Measurements from ENCODE around the gene ZNF462.

The ZNF462 gene

DNA sequence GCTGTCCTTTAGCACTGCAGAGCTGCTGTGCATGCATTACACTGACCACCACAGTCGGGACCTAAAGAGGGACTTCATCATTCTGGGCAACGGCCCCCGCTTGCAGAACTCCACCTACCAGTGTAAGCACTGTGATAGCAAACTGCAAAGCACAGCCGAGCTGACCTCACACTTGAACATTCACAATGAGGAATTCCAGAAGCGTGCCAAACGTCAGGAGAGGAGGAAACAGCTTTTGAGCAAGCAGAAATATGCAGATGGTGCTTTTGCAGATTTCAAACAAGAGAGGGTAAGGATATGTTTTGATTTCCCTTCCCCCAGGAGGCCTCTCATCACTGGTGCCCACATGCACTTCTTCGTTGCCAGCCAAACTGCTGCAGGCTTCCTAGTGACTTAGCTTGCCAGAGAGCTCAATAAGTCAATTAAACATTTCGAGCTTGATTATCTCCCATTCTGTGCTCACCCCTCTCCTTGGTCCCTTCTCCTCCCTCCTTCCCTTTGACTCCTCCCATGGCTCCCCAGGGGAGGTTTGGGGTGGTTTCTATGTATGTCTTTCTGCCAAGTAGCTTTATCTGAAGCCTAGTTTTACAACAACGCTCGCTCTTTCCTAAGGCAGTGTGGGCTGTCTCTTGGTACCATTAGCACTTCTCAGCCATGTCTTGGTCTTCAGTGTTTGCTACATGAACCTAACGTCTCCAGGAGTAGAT is 66.7 kb downstream of the ZNF462 start:
- DNase-seq, result no peak

- DNase-seq, result no peak
These were observed 67.5 kb downstream of the ZNF462 start for GRCh38 chr9:106930477-106930876.

DNA sequence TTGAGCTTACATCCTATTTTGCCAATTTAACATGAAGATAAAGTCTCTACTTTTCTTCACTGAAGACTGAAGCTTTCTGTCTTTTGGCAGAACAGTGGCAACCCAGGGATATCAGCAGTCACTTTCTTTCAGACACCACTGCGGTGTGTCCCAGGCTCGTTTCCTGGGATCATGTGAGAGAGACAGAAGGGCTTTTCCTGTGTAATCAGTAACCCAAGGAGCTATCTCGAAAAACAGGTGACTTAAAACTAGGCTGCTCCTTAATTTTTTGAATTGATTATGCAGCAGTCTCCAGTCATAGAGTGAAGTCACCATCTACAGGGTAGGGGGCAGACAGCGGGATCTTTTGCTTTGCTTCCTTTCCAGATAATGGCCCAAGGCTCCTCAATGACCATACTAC is 68.5 kb downstream of the ZNF462 start:
- no peak for DNase-seq

DNA sequence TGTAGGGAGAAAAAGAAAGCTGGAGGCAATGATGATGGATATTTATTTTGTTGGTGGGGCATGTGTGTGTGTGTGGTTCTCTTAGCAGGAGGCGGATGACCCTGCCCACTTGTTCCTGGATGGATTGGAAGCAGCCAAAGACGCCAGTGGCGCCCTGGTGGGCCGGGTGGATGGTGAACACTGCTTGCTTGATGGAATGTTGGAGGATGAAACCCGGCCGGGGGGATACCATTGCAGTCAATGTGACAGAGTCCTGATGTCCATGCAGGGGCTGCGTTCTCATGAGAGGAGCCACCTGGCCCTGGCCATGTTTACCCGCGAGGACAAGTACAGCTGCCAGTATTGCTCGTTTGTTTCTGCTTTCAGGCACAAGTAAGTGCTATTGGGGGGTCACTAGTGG is 69.2 kb downstream of the ZNF462 start:
- DNase-seq, result no peak

DNA sequence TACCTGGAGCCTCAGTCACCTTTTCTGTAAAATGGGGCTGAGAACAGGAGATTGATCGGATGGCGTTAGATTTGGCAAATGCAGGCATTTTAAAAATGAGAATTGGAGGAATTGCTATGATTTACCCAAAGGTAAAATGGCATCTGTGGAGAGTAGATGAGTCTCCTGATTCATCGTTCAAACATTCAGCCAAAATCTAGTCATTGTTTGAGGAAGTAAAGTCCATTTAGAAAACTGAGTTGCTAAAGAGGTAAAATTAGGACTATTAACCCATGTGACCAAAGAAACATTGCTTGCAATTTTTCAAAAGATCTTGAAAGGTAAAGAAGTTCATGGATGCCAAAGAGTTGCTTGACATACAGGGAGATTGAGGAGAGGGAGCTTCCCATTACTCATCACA is 69.7 kb downstream of the ZNF462 start:
- no peak for DNase-seq

DNA sequence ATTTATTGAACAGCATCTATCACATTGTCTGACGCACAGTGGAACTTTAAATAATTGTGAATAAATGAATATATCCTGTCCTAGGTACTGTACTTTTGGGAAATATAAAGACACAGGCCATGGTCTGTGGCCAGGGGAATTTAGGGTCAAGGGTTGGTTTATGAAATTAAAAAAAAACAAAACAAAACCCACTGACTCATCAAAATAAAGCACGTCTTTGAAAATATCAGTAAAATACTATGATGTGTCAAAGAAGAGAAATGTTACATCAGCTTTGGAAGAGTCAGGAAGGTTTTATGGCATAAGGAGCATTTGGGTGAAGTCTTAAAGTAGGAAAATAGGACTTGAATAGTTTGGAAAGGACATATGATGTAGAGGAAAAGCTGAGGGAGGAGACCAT is 70.5 kb downstream of the ZNF462 start:
- DNase-seq, result no peak

DNA sequence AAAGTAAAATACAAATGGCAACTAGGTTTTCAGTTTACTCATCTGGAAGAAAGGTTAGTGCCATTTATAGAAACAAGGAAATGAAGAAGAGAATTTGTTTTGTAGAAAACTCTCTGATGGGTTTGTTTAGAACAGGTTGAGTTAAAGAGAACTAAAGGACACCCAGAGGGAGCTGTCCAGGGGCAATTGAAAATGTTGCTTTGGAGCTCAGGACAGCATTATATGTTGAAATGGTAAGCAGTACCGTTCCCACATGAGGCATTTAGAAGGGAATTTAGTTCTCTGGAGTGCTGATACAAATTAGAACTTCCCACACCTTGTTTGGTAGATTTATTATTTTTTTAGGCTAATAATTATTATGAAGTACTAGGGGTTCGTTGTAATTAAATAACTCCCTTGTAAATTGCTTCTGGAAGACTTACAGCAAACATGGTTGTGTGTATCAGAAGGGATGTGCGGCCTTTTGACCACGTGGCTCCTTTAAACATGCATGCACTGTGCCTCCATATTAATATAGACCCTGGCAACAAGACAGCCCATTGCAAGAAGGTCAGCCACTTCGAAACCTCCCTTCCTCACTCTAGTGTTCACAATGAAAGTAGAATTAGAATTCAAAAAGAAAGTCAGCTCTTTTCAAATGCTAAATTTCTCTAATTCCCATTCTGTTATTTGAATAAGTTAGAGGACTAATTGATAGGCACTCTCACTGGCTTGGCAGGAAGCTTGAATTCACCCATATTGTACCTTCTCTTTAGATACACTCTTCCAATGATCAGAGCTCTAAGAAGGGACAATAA is 71.7 kb downstream of the ZNF462 start:
- no peak for DNase-seq

DNA sequence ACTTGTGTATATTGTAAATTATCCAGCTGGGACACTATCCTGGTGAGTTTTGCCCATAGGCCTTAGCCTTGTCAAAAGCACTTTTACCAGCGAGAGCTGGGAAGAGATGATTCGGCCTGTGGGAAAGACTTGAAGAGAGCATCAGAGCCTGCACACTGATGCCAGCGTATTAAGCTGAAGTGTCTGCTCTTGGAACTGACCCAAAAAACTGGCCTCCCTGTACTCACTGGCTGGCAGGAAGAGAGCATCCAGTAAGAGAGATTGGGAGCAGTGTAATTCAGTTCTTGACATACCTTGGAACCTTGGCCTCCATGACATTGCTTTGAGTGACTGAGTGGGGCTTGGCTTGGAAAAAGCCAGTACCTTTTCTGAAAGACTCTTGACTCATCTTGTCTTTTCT is 73.7 kb downstream of the ZNF462 start:
- DNase-seq, result no peak

GRCh38 chr9:106941916-106942315 is 79.0 kb downstream of the ZNF462 start:
- no peak for DNase-seq

DNA sequence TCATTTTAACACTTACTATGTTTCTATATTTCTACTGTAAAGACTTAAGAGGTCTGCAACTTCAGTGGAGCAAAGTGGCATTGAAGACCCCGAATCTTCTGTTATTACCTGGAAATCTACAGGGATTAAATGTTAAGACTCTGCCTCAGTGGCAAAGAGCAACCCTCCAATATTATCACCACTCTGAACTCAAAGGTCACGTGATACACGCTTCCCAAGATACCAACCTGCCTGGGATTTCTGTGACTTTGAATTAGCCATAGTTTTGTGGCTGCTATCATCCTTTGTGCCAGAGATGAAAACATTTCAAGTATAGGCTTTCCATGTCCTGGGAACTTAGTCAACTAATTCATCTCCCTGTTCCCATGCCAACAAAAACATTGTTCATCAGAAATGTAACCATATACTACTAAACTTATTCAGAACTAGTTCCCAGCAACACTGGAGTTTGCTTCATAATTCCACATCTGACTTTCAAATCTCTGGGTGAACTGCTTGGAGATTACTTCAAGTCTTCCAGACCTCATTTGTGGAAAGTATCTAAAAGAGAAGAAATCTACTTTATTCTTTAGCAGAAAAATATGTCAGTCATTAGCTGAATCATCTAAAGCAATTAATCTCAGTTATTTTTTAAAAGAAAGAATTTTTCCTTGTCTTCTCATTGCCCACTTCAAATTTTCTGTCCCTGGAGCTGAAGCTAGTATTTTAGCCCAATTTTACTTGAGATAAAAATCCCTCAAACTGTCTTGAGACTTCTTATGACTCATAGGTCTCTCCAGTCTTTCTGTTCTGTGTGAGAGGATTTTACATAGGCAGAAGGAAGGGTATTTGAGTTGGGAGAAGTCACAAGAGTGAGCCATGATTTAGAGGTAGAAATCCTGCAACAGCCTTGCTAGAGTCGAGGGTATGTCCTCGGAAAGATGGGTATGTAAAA is 83.0 kb downstream of the ZNF462 start:
- no peak for DNase-seq

DNA sequence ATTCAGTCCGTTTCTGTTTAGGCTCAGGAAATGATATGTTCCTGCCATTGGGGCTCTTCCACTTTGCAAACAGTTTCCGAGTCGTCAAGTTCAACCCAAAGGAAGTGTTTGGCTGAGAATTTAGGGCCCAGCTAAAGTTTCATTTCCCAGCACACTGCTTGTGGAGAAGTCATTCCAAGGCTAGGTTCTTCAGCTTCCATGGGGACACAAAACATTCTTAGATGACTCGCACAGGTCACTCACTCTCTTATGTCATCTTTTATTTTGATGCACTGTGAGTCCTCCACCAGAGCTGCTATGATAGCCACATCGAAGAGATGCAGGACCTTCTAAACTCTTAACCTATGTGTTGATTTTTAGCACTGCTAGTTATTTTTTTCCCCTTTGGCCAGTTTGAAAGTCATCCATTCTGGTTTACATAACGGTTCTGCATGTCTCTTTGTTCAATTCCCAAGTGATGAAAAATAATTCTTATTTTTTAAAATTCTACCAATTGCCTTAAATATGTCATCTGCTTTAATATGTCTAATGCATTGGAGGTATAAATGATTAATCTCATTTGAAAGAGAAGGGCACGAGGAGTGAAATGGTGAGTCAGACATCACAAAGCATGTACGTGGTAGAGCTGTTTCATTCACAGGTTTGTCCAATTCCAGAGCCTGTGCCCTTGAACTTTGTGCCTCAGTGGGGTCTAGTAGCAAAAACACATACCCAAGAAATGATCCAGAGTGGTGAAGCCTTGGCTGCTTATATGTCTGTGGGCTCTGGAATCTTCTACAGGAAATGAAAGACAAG is 84.3 kb downstream of the ZNF462 start:
- no peak for DNase-seq

GRCh38 chr9:106953174-106953573 is 90.2 kb downstream of the ZNF462 start:
- no peak for DNase-seq

DNA sequence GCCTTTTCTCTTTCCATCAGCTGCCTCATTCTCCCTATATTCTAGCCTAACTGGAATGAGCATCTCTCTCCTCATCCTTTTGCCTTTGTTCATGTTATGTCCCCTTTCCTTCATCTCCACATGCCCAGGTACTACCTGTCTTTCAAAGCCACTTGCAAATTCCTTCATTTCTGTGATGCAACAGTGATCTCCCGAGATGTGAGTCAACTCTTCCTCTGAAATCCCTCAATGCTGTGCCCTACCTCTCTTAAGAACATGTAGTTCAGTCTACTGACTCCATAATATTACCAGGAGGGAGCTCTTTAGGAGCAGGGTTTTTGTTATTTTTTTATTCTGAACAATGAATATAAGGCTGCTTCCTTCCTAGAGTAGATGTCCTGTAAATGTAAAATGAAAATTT is 91.6 kb downstream of the ZNF462 start:
- DNase-seq, result no peak

GRCh38 chr9:106954974-106955850 is 92.2 kb downstream of the ZNF462 start:
- peak; percentile 27 for DNase-seq

DNA sequence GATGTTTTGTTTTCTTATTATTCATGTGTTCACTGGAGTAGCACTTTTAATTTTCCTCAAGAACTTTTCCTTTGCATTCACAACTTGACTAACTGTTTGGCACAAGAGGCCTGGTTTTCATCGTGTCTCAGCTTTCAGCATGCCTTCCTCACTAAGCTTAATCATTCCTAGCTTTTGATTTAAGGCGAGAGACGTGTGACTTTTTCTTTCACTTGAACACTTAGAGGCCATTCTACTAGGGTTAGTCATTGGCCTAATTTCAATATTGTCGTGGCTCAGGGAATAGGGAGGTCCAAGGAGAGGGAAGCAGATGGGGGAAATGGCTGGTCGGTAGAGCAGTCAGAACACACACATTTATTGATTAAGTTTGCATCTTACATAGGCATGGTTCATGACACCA is 94.0 kb downstream of the ZNF462 start:
- DNase-seq, result no peak

DNA sequence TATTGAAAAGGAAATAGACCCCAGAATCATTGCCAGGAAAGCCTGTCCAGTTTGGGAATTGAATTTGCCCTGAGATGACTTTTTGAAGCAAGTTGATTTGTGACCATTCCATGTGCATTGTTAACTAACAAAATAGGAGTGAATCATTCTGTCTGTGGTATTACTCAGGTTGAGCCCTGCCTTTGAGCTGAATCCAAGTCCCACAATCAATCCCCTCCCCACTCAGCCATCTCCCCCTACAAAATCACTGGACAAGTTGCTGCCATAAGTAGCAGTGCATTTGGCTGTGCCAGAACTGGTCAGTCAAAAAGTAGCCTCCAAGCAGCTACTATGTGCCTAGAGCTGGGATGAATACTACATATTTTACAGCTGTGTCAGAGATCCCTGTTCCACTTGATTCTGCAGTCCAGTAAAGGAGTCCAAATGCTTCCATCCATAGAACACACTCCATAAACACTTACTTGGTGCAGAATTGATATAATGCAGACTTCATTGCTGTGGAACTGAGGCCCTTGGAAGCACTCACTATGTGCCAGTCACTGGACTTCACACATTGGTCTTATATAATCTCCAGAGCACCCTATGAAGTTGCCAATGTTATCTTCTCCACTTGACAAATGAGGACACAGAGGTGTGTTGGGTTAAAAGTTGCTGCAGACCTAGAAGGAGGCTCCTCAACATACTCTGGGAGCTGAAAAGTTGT is 96.1 kb downstream of the ZNF462 start:
- DNase-seq, result no peak

GRCh38 chr9:106960258-106960657 is 97.3 kb downstream of the ZNF462 start:
- DNase-seq, result no peak

DNA sequence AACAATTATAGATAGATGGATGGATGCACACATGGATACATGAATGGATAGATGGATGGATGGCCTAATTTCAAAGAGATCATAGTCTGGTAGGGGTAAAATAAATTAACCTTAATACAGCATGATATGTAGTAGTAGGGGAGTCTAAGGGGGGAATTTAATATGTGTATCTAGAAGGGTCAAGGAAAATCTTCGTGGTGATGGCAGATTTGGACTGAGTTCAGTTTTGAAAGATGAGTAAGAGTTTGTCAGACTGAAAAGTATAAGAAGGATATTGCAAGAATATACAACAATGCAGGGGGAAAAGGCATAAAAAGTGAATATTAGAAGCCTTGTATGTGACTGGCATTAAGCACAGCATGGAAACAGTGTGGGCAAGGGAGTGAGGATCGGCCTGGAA is 98.7 kb downstream of the ZNF462 start:
- no peak for DNase-seq

- DNase-seq, result no peak
These were observed 99.2 kb downstream of the ZNF462 start for GRCh38 chr9:106962122-106962521.

DNA sequence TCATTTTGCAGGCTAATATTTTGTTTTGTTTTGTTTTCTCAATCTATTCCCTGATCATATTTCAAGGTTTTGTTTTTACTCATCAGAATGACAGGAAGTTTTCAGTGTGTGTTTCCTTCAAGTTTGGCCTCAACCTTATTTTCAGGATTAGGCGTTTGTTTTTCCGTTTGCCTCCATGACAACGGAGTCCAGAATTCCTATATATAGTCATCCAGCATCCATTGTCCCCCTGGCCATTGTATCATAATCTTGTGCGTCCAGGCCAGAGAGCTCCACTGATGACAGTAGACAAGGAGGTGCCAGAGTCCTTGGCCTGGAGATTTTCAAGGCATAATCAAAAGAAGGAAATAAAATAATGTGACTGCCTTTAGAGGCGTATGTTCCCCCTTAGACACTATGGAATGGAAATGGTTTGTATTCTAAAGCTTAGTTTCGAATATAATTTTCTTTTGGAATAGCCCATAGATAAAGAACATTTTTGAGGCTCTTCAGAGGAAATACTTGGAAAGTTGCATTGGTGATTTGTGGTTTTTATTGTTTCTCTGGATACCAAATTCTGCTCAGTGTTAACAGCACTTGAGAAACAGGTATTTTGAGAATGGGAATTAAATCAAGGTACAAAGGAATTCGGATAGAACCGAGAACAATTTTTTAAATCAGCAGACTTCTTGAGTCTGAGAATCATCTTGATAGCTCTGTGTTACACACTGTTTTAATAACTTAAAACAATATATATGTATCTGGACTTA is 99.8 kb downstream of the ZNF462 start:
- no peak for DNase-seq

Measured in NCI-H1436 (cell line).